SU-DHL-6 (cell line): Measurements from ENCODE around the gene UBC.

Source experiments
- EZH2phosphoT487 ChIP-seq: fragments of 200-600 bp; sonication (generic), shearing (Covaris generic); conservative IDR thresholded peaks from 2 replicates; pipeline ENCODE4 v1.6.1; 2018; ENCODE audit warnings: mild to moderate bottlenecking, antibody characterized with exemption, low read length, moderate library complexity, mixed read lengths
- TF ChIP-seq, protein P1 (sequence below): fragments of 200-600 bp; sonication (generic); IDR thresholded peaks from one replicate; pipeline ENCODE4 v1.5.1; 2017; ENCODE audit warnings: antibody characterized with exemption, mild to moderate bottlenecking, low read length, moderate library complexity; ENCODE audit not compliant: insufficient read depth, poor library complexity, severe bottlenecking

DNA sequence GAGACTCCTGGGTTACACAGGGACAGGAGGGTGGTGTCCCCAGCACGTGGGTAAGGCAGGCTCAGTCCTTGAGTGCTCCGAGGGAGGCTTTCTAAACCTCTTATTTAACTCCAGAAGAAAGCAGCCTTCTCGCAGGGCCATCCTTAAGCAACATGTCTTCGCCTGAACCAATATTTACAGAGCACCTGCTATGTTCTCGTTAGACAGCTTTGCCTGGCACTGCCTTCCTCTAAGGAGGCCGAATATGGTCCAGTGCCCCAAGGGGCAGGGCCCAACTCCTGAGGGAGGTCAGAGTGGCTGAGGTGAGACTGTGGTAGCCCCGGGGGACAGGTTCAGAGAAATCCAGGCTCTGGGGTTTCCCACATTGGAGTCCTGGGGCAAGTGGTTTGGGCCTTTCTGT lies 48.7 kb downstream of the UBC start:
- TF ChIP-seq, protein P1, sequence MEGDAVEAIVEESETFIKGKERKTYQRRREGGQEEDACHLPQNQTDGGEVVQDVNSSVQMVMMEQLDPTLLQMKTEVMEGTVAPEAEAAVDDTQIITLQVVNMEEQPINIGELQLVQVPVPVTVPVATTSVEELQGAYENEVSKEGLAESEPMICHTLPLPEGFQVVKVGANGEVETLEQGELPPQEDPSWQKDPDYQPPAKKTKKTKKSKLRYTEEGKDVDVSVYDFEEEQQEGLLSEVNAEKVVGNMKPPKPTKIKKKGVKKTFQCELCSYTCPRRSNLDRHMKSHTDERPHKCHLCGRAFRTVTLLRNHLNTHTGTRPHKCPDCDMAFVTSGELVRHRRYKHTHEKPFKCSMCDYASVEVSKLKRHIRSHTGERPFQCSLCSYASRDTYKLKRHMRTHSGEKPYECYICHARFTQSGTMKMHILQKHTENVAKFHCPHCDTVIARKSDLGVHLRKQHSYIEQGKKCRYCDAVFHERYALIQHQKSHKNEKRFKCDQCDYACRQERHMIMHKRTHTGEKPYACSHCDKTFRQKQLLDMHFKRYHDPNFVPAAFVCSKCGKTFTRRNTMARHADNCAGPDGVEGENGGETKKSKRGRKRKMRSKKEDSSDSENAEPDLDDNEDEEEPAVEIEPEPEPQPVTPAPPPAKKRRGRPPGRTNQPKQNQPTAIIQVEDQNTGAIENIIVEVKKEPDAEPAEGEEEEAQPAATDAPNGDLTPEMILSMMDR = no peak
- TF ChIP-seq EZH2phosphoT487 = no peak
